GM18907 (cell line): Measurements from ENCODE around the gene COBL.

Source experiments
- ATAC-seq: cut with Tn5 transposase; IDR thresholded peaks from one replicate; pipeline ENCODE4 v1.9.1; 2021; ENCODE audit warnings: mild to moderate bottlenecking, moderate library complexity; ENCODE audit not compliant: unreplicated experiment

The COBL gene

GRCh38 chr7:51316666-51317581, at the start of gene COBL:
Gene COBL, minus strand, starts transcription at chr7:51316809. Its CDS starts 176 bp downstream, at chr7:51316633.
- ATAC-seq = no peak

GRCh38 chr7:51366172-51366728, 49.6 kb upstream of the COBL start:
- ATAC-seq = no peak

- ATAC-seq = no peak
Observed at GRCh38 chr7:51357821-51358220, 41.2 kb upstream of the COBL start.

- ATAC-seq = no peak
Observed at GRCh38 chr7:51356849-51357516, 40.4 kb upstream of the COBL start.

- no peak for ATAC-seq
Observed at GRCh38 chr7:51354897-51355296, 38.3 kb upstream of the COBL start.

- no peak for ATAC-seq
Observed at GRCh38 chr7:51354434-51354833, 37.8 kb upstream of the COBL start.

GRCh38 chr7:51352174-51353100, 35.8 kb upstream of the COBL start:
- no peak for ATAC-seq

GRCh38 chr7:51351661-51352060, 35.1 kb upstream of the COBL start:
- no peak for ATAC-seq

- no peak for ATAC-seq
Observed at GRCh38 chr7:51350546-51350896, 33.9 kb upstream of the COBL start.

GRCh38 chr7:51349820-51350545, 33.4 kb upstream of the COBL start:
- no peak for ATAC-seq

GRCh38 chr7:51346126-51346525, 29.5 kb upstream of the COBL start:
- no peak for ATAC-seq

- no peak for ATAC-seq
Observed at GRCh38 chr7:51344406-51345138, 28.0 kb upstream of the COBL start.

- ATAC-seq = no peak
Observed at GRCh38 chr7:51340936-51341335, 24.3 kb upstream of the COBL start.

GRCh38 chr7:51340029-51340838, 23.6 kb upstream of the COBL start:
- ATAC-seq = no peak

GRCh38 chr7:51335057-51335456, 18.4 kb upstream of the COBL start:
- ATAC-seq = no peak

GRCh38 chr7:51329696-51330263, 13.2 kb upstream of the COBL start:
- no peak for ATAC-seq

GRCh38 chr7:51328351-51328801, 11.8 kb upstream of the COBL start:
- ATAC-seq = no peak

GRCh38 chr7:51327287-51327717, 10.7 kb upstream of the COBL start:
- ATAC-seq = no peak
